Measurements from ENCODE around the gene TYROBP. TPM values are rescaled to one million over a fixed set of nuclear protein-coding genes. Genes with fewer than 3 reads are reported as not detected.

TYROBP gene
- 0.31 TPM in 1 of 5 replicates, not detected in the others for total RNA-seq (2022; extraction: Qiagen RNA extraction; ENCODE audit: low read depth)

DNA sequence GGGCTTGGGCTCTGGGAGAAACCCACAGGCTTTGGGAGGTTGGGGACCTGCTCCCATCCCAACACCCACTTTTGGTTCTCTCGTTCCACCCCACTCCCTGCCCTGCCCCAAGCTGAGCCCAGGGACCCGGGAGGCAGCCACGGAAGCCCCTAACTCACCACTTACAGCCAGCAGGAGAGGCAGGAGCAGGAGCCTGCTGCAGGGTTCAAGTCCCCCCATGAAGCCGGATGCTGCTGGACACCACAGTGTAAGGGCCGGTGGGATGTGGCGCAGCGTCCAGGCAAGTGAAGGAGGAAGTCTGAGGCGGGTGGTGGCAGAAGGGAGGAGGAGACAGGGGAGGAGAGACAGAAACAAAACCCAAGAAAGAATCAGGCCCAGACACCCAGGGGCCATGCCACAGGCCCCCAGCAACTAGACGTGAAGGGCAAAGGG is at the start of gene TYROBP:
TYROBP (minus strand) TSS at position 286 of the 432 bp plus-strand sequence; CDS start at position 219, 67 bp downstream.

DNA sequence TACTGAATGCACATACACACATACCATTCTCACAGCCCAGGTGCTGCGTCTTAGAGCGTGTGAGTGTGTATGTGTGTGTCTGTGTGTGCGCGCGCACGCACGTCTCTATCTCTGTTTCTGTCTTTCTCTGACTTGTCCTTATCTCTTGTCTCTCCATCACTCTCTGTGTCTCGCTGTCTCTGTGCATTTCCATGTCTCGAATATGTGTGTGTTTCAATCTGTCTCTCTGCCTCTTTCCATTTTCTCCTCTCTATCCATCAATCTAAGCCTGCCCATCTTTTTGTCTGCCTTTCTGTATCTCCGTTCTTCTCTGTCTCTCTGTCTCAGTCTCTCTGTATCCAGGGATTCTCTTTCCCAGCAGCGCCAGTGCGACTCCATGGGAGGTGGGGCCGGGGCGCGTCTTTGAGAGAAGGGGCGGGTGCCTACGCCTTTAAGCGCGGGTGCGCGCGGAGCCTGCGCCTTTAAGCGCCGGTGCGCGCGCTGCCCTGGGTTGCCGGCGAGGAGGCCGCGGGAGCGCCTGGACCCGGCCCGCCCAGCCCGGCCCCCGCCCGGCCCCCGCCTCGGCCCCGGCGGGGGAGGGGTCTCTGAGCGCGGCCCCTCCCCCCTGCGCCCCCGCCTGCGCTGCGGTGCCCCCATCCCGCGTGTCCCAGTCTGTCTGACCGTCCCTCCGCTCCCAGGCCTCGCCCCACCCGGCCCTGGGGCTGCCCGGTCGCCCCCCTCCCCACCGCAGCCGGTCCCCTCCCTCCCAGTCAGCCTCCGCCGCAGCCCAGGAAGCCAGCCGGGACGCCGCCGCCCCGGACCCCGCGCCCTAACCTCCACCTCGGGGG is 28.0 kb upstream of the TYROBP start, which contains the start of gene LRFN3:
LRFN3 (plus strand) TSS at position 464 of the 827 bp plus-strand sequence. CDS start 3,052 bp downstream, outside the sequence.

DNA sequence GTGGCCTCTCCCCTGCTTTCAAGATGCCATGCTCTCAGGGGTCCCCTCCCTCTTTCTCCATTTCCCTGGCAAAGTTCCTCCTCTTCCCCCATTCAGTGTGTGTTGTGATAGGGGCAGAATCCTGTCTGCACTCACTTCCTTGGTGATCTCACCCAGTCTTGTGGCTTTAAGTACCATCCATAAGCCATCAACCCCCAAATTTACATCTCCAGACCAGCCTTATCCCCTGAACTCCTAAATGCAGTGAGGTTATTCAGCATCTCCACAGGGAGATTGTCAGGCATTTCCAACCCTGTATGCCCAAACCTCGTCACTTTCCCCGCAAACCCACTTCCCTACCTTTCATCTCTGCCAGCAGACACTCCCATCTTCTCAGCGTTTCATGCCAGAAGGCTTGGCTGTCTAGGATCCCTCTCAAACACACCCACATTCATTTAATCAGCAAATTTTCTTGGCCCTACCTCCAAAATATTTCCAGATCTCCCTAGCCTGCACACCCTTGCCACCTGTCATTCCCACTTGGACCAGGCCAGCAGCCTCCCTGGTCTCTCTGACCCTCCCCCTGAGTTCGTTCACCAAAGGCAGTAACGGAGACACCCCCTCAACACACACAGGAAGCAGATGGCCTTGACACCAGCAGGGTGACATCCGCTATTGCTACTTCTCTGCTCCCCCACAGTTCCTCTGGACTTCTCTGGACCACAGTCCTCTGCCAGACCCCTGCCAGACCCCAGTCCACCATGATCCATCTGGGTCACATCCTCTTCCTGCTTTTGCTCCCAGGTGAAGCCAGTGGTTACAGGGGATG is 6.0 kb downstream of the TYROBP start, which contains the start of gene HCST:
HCST (plus strand) TSS at position 676 of the 808 bp plus-strand sequence; CDS start at position 741, 65 bp downstream.

DNA sequence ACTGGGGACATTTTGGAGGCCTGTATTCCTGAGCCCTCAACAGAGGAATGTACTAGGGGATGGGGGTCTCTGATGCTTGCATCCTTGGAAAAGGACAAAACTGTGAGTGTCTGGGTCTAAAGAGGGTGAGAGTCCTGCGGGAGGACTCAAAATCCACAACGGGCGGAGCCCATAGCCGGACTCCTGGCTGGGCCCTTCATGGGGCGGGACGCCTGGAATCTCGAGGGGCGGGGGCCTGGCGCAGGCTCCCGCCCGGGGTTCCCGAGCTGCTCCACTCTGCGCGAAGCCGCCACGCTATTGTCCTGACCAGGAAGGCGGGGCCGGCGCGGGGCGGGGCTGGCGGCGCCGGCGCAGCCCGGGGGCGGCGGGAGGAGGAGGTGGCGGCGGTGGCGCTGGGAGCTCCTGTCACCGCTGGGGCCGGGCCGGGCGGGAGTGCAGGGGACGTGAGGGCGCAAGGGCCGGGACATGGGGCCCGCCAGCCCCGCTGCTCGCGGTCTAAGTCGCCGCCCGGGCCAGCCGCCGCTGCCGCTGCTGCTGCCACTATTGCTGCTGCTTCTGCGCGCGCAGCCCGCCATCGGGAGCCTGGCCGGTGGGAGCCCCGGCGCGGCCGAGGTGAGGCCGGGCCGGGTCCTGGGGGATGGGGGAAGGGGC is 39.8 kb downstream of the TYROBP start, which contains the start of gene APLP1:
APLP1 (plus strand) TSS at position 403 of the 651 bp plus-strand sequence; CDS start at position 466, 63 bp downstream.

DNA sequence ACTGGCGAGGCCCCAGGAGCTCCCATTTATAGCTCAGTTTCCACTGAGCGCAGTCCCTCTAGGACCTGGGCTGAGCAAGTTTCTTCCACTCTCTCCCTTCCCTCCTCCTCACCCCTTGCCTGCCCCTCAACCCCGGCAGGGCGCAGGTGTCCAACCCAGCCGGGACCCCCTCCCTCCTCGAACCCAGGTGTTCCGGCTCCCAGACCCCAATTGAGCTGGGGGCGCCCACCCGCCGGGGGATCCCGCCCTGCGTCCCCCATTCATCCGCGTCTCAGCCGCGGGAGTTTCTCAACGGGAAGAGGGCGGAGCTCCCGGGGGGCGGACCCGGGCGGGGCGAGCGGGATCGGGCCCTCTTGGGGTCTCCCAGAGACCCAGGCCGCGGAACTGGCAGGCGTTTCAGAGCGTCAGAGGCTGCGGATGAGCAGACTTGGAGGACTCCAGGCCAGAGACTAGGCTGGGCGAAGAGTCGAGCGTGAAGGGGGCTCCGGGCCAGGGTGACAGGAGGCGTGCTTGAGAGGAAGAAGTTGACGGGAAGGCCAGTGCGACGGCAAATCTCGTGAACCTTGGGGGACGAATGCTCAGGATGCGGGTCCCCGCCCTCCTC is 51.4 kb downstream of the TYROBP start, which contains the start of gene KIRREL2:
KIRREL2 (plus strand) TSS at position 366 of the 604 bp plus-strand sequence; CDS start at position 575, 209 bp downstream.

Other genes with a start within 250 kb of the TYROBP start
- gene UPK1A, start 241.8 kb downstream of the TYROBP start, total RNA-seq (2022; extraction: Qiagen RNA extraction; ENCODE audit: low read depth) = 0.64 to 1.2 TPM (median 0.84 TPM) in 5 replicates
- gene ZBTB32, start 203.7 kb downstream of the TYROBP start, total RNA-seq (2022; extraction: Qiagen RNA extraction; ENCODE audit: low read depth) = 0.05 TPM in 1 of 5 replicates, not detected in the others
- gene KMT2B, start 190.3 kb downstream of the TYROBP start, total RNA-seq (2022; extraction: Qiagen RNA extraction; ENCODE audit: low read depth) = 47.8 to 63.3 TPM (median 58.5 TPM) in 5 replicates
- 10.2 to 13.0 TPM (median 11.9 TPM) in 5 replicates for gene IGFLR1, start 165.8 kb downstream of the TYROBP start, total RNA-seq (2022; extraction: Qiagen RNA extraction; ENCODE audit: low read depth)
- 23.0 to 29.3 TPM (median 28.6 TPM) in 5 replicates for gene U2AF1L4, start 162.9 kb downstream of the TYROBP start, total RNA-seq (2022; extraction: Qiagen RNA extraction; ENCODE audit: low read depth)
- gene PSENEN, start 162.6 kb downstream of the TYROBP start, total RNA-seq (2022; extraction: Qiagen RNA extraction; ENCODE audit: low read depth) = 273 to 299 TPM (median 279 TPM) in 5 replicates
- gene LIN37, start 159.7 kb downstream of the TYROBP start, total RNA-seq (2022; extraction: Qiagen RNA extraction; ENCODE audit: low read depth) = 20.7 to 27.8 TPM (median 21.4 TPM) in 5 replicates
- 0.16 to 0.34 TPM (median 0.20 TPM) in 5 replicates for gene HSPB6, start 151.3 kb downstream of the TYROBP start, total RNA-seq (2022; extraction: Qiagen RNA extraction; ENCODE audit: low read depth)
- 27.5 to 38.7 TPM (median 32.5 TPM) in 5 replicates for gene PROSER3, start 150.1 kb downstream of the TYROBP start, total RNA-seq (2022; extraction: Qiagen RNA extraction; ENCODE audit: low read depth)
- gene ARHGAP33, start 132.7 kb downstream of the TYROBP start, total RNA-seq (2022; extraction: Qiagen RNA extraction; ENCODE audit: low read depth) = 3.5 to 9.2 TPM (median 6.2 TPM) in 5 replicates
- gene PRODH2, start 95.5 kb downstream of the TYROBP start, total RNA-seq (2022; extraction: Qiagen RNA extraction; ENCODE audit: low read depth) = 0.27 to 0.66 TPM (median 0.41 TPM) in 4 of 5 replicates, not detected in the other
- 0.17 to 0.77 TPM (median 0.42 TPM) in 5 replicates for gene NPHS1, start 55.8 kb downstream of the TYROBP start, total RNA-seq (2022; extraction: Qiagen RNA extraction; ENCODE audit: low read depth)
- gene KIRREL2, start 51.4 kb downstream of the TYROBP start, total RNA-seq (2022; extraction: Qiagen RNA extraction; ENCODE audit: low read depth) = 0.44 to 0.74 TPM (median 0.58 TPM) in 5 replicates
- gene APLP1, start 39.7 kb downstream of the TYROBP start, total RNA-seq (2022; extraction: Qiagen RNA extraction; ENCODE audit: low read depth) = 82.7 to 99.7 TPM (median 88.7 TPM) in 5 replicates
- 6.5 to 8.9 TPM (median 7.4 TPM) in 5 replicates for gene NFKBID, start 7.8 kb downstream of the TYROBP start, total RNA-seq (2022; extraction: Qiagen RNA extraction; ENCODE audit: low read depth)
- 0.25 to 0.75 TPM (median 0.60 TPM) in 3 of 5 replicates, not detected in the others for gene HCST, start 5.8 kb downstream of the TYROBP start, total RNA-seq (2022; extraction: Qiagen RNA extraction; ENCODE audit: low read depth)
- gene LRFN3, start 28.1 kb upstream of the TYROBP start, total RNA-seq (2022; extraction: Qiagen RNA extraction; ENCODE audit: low read depth) = 11.7 to 28.8 TPM (median 20.5 TPM) in 5 replicates
- gene SDHAF1, start 86.9 kb upstream of the TYROBP start, total RNA-seq (2022; extraction: Qiagen RNA extraction; ENCODE audit: low read depth) = 36.8 to 48.3 TPM (median 46.4 TPM) in 5 replicates
- 0.17 to 0.63 TPM (median 0.31 TPM) in 5 replicates for gene SYNE4, start 100.5 kb upstream of the TYROBP start, total RNA-seq (2022; extraction: Qiagen RNA extraction; ENCODE audit: low read depth)
- gene ALKBH6, start 105.9 kb upstream of the TYROBP start, total RNA-seq (2022; extraction: Qiagen RNA extraction; ENCODE audit: low read depth) = 23.6 to 26.4 TPM (median 24.6 TPM) in 5 replicates
- gene CLIP3, start 124.6 kb upstream of the TYROBP start, total RNA-seq (2022; extraction: Qiagen RNA extraction; ENCODE audit: low read depth) = 0.49 to 1.2 TPM (median 0.69 TPM) in 5 replicates
- gene THAP8, start 146.0 kb upstream of the TYROBP start, total RNA-seq (2022; extraction: Qiagen RNA extraction; ENCODE audit: low read depth) = 4.7 to 7.1 TPM (median 5.8 TPM) in 5 replicates
- 23.0 to 30.7 TPM (median 27.6 TPM) in 5 replicates for gene WDR62, start 146.6 kb upstream of the TYROBP start, total RNA-seq (2022; extraction: Qiagen RNA extraction; ENCODE audit: low read depth)
- gene OVOL3, start 202.8 kb upstream of the TYROBP start, total RNA-seq (2022; extraction: Qiagen RNA extraction; ENCODE audit: low read depth) = 0.36 to 0.52 TPM (median 0.37 TPM) in 4 of 5 replicates, not detected in the other
- 220 to 257 TPM (median 244 TPM) in 5 replicates for gene POLR2I, start 206.6 kb upstream of the TYROBP start, total RNA-seq (2022; extraction: Qiagen RNA extraction; ENCODE audit: low read depth)
- gene TBCB, start 207.2 kb upstream of the TYROBP start, total RNA-seq (2022; extraction: Qiagen RNA extraction; ENCODE audit: low read depth) = 430 to 525 TPM (median 509 TPM) in 5 replicates
- 1,600 to 2,176 TPM (median 2,055 TPM) in 5 replicates for gene CAPNS1, start 231.8 kb upstream of the TYROBP start, total RNA-seq (2022; extraction: Qiagen RNA extraction; ENCODE audit: low read depth)
- gene COX7A1, start 244.2 kb upstream of the TYROBP start, total RNA-seq (2022; extraction: Qiagen RNA extraction; ENCODE audit: low read depth) = not detected in 5 replicates